SH-SY5Y (cell line): Measurements from ENCODE around the gene TSC1.

Experiments used
- GATA2 ChIP-seq: IDR thresholded peaks from 2 replicates; pipeline ENCODE4 v1.6.1; 2011; ENCODE audit warnings: mild to moderate bottlenecking, low read depth, low read length
- GATA3 ChIP-seq: IDR thresholded peaks from 2 replicates; pipeline ENCODE4 v1.6.1; 2011; ENCODE audit warnings: low read depth, mild to moderate bottlenecking, low read length, moderate library complexity

DNA sequence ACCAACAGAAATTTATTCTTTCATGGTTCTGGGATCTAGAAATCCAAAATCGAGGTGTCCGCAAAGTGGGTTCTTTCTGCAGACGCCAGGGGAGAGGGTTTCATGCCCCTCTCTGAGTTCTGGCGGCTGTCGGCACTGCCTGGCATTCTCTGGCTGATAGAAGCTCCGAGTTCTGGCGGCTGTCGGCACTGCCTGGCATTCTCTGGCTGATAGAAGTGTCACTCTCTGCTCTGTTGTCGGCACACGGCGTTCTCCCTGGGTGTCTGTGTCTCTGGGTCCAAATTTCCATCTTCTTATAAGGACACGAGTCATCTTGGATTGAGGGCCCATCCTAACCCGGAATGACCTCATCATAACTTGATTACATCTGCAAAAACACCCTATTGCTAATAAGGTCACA, 41.7 kb upstream of the TSC1 start:
- TF ChIP-seq GATA2 (no peak), GATA3 (no peak)
